OCI-LY7 (cell line): ENCODE measurements around the gene HMCN1. TPM values are rescaled to one million over a fixed set of nuclear protein-coding genes. Genes with fewer than 3 reads are reported as not detected.

Experiments
- BruUV-seq: library from RNA; stranded (reverse); fragments of 400-500 nt; replicated peaks from 2 replicates; lab custom pipeline; 2021; lab: Mats Ljungman, UMichigan
- CTCF ChIA-PET: fragments of 300-600 bp; sonication (Branson Sonifier 250); formaldehyde crosslinking; loops from one replicate; lab custom pipeline; 2022; ENCODE audit warnings: antibody characterized with exemption; ENCODE audit not compliant: unreplicated experiment; lab: Charles Lee
- POLR2A ChIA-PET: fragments of 300-600 bp; sonication (Branson Sonifier 250); formaldehyde crosslinking; loops from one replicate; lab custom pipeline; 2022; ENCODE audit warnings: antibody characterized with exemption; lab: Charles Lee
- DNase-seq: peaks from one replicate; pipeline ENCODE4 v3.0.0-alpha.2; 2015; ENCODE audit warnings: low spot score
- H2AFZ ChIP-seq: fragments of 200-600 bp; sonication (generic), shearing (Covaris generic); 2 replicates; pipeline ENCODE4 v1.6.1; 2014; ENCODE audit warnings: mild to moderate bottlenecking, antibody characterized with exemption, low read length, moderate library complexity
- H3K27ac ChIP-seq: fragments of 200-600 bp; sonication (generic); 2 replicates; pipeline ENCODE4 v1.5.1; 2014; ENCODE audit warnings: mixed run types, low read depth, mild to moderate bottlenecking, moderate library complexity, low read length, inconsistent platforms; ENCODE audit not compliant: poor library complexity, severe bottlenecking
- H3K36me3 ChIP-seq: fragments of 200-600 bp; sonication (generic); 2 replicates; pipeline ENCODE4 v1.6.1; 2014; ENCODE audit warnings: mild to moderate bottlenecking, antibody characterized with exemption, low read length, moderate library complexity, mixed read lengths; ENCODE audit not compliant: insufficient read depth
- H3K4me1 ChIP-seq: fragments of 200-600 bp; sonication (generic); 2 replicates; pipeline ENCODE4 v1.5.1; 2014; ENCODE audit warnings: mild to moderate bottlenecking, low read length; ENCODE audit not compliant: insufficient read depth, poor library complexity, severe bottlenecking
- H3K4me2 ChIP-seq: fragments of 200-600 bp; sonication (generic); 2 replicates; pipeline ENCODE4 v1.6.1; 2014; ENCODE audit warnings: mild to moderate bottlenecking, low read length
- H3K4me3 ChIP-seq: fragments of 200-600 bp; sonication (generic); 2 replicates; pipeline ENCODE4 v1.5.1; 2014; ENCODE audit warnings: mild to moderate bottlenecking, low read depth, low read length; ENCODE audit not compliant: poor library complexity, severe bottlenecking
- H3K79me2 ChIP-seq: fragments of 200-600 bp; sonication (generic); 2 replicates; pipeline ENCODE4 v1.6.1; 2016; ENCODE audit warnings: low read depth, mild to moderate bottlenecking, low read length, moderate library complexity, mixed read lengths; ENCODE audit not compliant: insufficient read depth
- H3K9me2 ChIP-seq: fragments of 200-600 bp; sonication (generic); 2 replicates; pipeline ENCODE4 v1.6.1; 2016; ENCODE audit warnings: mild to moderate bottlenecking, low read length, mixed read lengths; ENCODE audit not compliant: insufficient read depth
- H3K9me3 ChIP-seq: fragments of 200-600 bp; sonication (generic); 2 replicates; pipeline ENCODE4 v1.6.1; 2014; ENCODE audit warnings: mild to moderate bottlenecking, mixed run types, low read length, mixed read lengths
- H4K20me1 ChIP-seq: fragments of 200-600 bp; sonication (generic); 2 replicates; pipeline ENCODE4 v1.6.1; 2014; ENCODE audit warnings: mild to moderate bottlenecking, antibody characterized with exemption, low read length, moderate library complexity, mixed read lengths; ENCODE audit not compliant: insufficient read depth
- EZH2phosphoT487 ChIP-seq: fragments of 200-600 bp; sonication (generic); IDR thresholded peaks from 2 replicates; pipeline ENCODE4 v1.6.1; 2018; ENCODE audit warnings: low read depth, borderline replicate concordance, mild to moderate bottlenecking, mixed run types, antibody characterized with exemption, low read length, moderate library complexity, mixed read lengths
- intact Hi-C: fragments of 100-400 bp; cut with micrococcal nuclease; formaldehyde crosslinking; loops from one replicate; pipeline ENCODE4 v1.10.0; 2022; ENCODE audit not compliant: unreplicated experiment
- total RNA-seq, 2 experiments: library from RNA; depleted of rRNA in 1 of 2; stranded (reverse); fragments of >200 nt in 1 of 2; shearing (Covaris generic) in 1 of 2; gene quantifications; 2 replicates each; pipeline ENCODE4 v1.2.3, GENCODE V29; 2014 to 2022
- TF ChIP-seq, protein P1 (sequence below): fragments of 200-600 bp; sonication (generic); conservative IDR thresholded peaks from 2 replicates; pipeline ENCODE4 v1.5.1; 2014; ENCODE audit warnings: mild to moderate bottlenecking, antibody characterized with exemption, low read length, moderate library complexity, mixed read lengths

Gene HMCN1
- total RNA-seq, 2 experiments from 2014 or later = 0.02 TPM; not detected in 1

DNA sequence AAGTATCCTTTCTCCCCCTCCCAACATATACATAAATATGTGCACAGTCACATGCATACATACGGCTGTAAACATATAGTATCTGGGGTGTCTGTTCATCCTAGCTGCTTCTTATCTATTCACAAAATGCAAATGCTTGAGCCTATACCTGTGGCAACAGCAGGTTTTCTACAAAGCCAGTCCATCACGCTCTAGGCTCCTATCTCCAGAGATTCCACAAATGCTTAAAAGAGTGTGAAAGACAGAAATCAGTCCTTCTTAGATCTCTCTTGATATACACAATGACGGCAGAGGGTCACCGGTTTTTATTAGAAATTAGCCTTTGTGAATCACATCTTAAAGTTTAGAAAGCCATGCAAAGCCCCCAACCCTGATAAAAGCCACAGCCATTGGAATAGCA is 501.5 kb downstream of the HMCN1 start:
- DNase-seq = no peak
- ChIA-PET CTCF (no interaction called here), POLR2A (interaction anchor here (0.7 to 3.1 kb wide), 3 partner anchors 9 to 532 kb away, joined by 3 to 13 read pairs (median 7); no protein-coding TSS in a partner anchor)
- no peaks in the 10 kb centered on the region for H4K20me1 ChIP-seq
- H3K4me1 ChIP-seq = no peaks in the 10 kb centered on the region
- H2AFZ ChIP-seq = no peak overlapping the region
- intact Hi-C loops = no loop called here
- no peak overlapping the region for H3K4me3 ChIP-seq
- 0 out of 2 replicates have a peak, but pooled peaks cover 5% of the 10 kb centered on the region for H3K9me2 ChIP-seq
- H3K36me3 ChIP-seq = no peaks in the 10 kb centered on the region
- H3K4me2 ChIP-seq = no peak overlapping the region
- no peak overlapping the region for H3K27ac ChIP-seq
- BruUV-seq = no TSS peak
- TF ChIP-seq EZH2phosphoT487 = no peak
- TF ChIP-seq, protein P1, sequence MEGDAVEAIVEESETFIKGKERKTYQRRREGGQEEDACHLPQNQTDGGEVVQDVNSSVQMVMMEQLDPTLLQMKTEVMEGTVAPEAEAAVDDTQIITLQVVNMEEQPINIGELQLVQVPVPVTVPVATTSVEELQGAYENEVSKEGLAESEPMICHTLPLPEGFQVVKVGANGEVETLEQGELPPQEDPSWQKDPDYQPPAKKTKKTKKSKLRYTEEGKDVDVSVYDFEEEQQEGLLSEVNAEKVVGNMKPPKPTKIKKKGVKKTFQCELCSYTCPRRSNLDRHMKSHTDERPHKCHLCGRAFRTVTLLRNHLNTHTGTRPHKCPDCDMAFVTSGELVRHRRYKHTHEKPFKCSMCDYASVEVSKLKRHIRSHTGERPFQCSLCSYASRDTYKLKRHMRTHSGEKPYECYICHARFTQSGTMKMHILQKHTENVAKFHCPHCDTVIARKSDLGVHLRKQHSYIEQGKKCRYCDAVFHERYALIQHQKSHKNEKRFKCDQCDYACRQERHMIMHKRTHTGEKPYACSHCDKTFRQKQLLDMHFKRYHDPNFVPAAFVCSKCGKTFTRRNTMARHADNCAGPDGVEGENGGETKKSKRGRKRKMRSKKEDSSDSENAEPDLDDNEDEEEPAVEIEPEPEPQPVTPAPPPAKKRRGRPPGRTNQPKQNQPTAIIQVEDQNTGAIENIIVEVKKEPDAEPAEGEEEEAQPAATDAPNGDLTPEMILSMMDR = no peak
- H3K79me2 ChIP-seq = no peaks in the 10 kb centered on the region
- no peaks in the 10 kb centered on the region for H3K9me3 ChIP-seq

DNA sequence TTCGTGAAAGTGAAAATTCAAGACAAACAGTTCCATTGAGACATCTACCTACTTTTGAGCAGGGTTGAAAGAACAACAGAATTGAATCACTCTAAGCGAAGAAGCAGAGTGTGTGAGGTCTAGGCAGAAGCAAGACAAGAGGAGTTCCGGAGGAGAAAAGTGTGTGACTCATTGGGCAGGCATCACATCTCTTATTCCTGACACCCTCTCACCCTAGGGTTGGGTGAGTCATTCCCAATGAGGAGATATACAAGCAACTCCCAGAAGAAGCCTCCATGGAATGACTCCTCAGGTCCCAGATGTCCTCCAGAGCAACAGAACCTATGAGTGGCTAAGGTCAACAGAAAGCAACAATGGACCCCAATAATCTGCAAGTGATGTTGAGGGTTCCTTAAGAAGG is 502.7 kb downstream of the HMCN1 start:
- H4K20me1 ChIP-seq = no peaks in the 10 kb centered on the region
- H3K4me1 ChIP-seq = peaks cover 1% of the 10 kb centered on the region
- H3K36me3 ChIP-seq = no peaks in the 10 kb centered on the region
- H3K9me3 ChIP-seq = no peaks in the 10 kb centered on the region
- ChIA-PET CTCF (no interaction called here), POLR2A (interaction anchor here (0.6 to 3.1 kb wide), 6 partner anchors 9 to 704 kb away, joined by 3 to 13 read pairs (median 3); no protein-coding TSS in a partner anchor)
- no peak overlapping the region for H3K27ac ChIP-seq
- no peak overlapping the region for H3K4me3 ChIP-seq
- BruUV-seq = no TSS peak
- 0 out of 2 replicates have a peak, but pooled peaks cover 5% of the 10 kb centered on the region for H3K9me2 ChIP-seq
- H3K79me2 ChIP-seq = no peaks in the 10 kb centered on the region
- H2AFZ ChIP-seq = no peak overlapping the region
- intact Hi-C loops = no loop called here
- H3K4me2 ChIP-seq = no peak overlapping the region
- DNase-seq = no peak
- TF ChIP-seq EZH2phosphoT487 = no peak
- TF ChIP-seq, protein P1 = no peak

DNA sequence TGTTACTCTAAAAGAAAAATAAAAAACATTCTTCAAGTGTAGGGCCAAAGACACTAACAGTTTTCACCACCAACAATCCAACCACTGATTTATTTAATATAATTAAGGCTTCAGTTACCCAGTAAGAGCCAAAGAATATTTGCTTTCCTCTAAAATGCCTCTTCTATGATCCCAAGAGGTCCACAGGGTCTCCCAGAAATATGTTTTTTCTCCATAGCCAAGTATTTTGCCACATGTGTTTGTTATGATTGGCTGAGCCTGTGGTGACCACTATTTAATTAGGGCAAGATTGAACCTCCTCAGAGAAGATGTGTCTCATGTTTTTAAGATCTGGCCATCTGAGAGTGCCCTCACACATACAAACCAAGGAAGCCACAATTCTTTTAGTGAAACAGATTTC is 505.0 kb downstream of the HMCN1 start:
- POLR2A ChIA-PET = interaction anchor here (0.7 to 1.4 kb wide), 4 partner anchors 10 to 87 kb away, joined by 3 to 10 read pairs (median 4); no protein-coding TSS in a partner anchor

More for the DNA sequence above, 505.0 kb downstream of the HMCN1 start:
- H3K27ac ChIP-seq = no peak overlapping the region
- H4K20me1 ChIP-seq = no peaks in the 10 kb centered on the region
- no peak overlapping the region for H3K4me2 ChIP-seq
- CTCF ChIA-PET = no interaction called here
- H3K36me3 ChIP-seq = no peaks in the 10 kb centered on the region
- TF ChIP-seq, protein P1 = no peak
- no peak for TF ChIP-seq EZH2phosphoT487
- H3K4me3 ChIP-seq = no peak overlapping the region
- H3K79me2 ChIP-seq = no peaks in the 10 kb centered on the region
- no peak overlapping the region for H2AFZ ChIP-seq
- H3K9me3 ChIP-seq = no peaks in the 10 kb centered on the region
- intact Hi-C loops = no loop called here
- no peak for DNase-seq
- peaks cover 24% of the 10 kb centered on the region for H3K4me1 ChIP-seq
- 0 out of 2 replicates have a peak, but pooled peaks cover 5% of the 10 kb centered on the region for H3K9me2 ChIP-seq
- BruUV-seq = no TSS peak
